ENCODE data around the gene FILIP1L.
A peak's percentile ranks its signal among the peaks of the same experiment; 100 is the strongest.

FILIP1L gene

GRCh38 chr3:100108464-100109079 lies 5.7 kb downstream of the FILIP1L start:
- Histone ChIP-seq H3K36me3 (ENCODE audit: control insufficient read depth, insufficient read depth, low read length) (no peaks in the 10 kb centered on the region), H3K27me3 (replicated peaks; ENCODE audit: control insufficient read depth, insufficient read depth, low read length) (no peaks in the 10 kb centered on the region), H3K4me3 (replicated peaks; ENCODE audit: low read depth, low read length) (no peak overlapping the region)
- TF ChIP-seq CTCF (IDR thresholded peaks at IDR 0.05; ENCODE audit: insufficient read depth, low read length, poor library complexity, severe bottlenecking): no peak
- DNase-seq (ENCODE audit: extremely low read depth, insufficient read length): no peak

GRCh38 chr3:100107221-100107814 lies 7.0 kb downstream of the FILIP1L start:
- Histone ChIP-seq H3K4me3 (replicated peaks; ENCODE audit: low read depth, low read length) (no peak overlapping the region), H3K27me3 (replicated peaks; ENCODE audit: control insufficient read depth, insufficient read depth, low read length) (no peaks in the 10 kb centered on the region), H3K36me3 (ENCODE audit: control insufficient read depth, insufficient read depth, low read length) (no peaks in the 10 kb centered on the region)
- no peak for DNase-seq (ENCODE audit: extremely low read depth, insufficient read length)
- no peak for TF ChIP-seq CTCF (IDR thresholded peaks at IDR 0.05; ENCODE audit: insufficient read depth, low read length, poor library complexity, severe bottlenecking)

- no peaks in the 10 kb centered on the region for H3K36me3 ChIP-seq (ENCODE audit: control insufficient read depth, insufficient read depth, low read length)
- no peak overlapping the region for H3K4me3 ChIP-seq (replicated peaks; ENCODE audit: low read depth, low read length)
- TF ChIP-seq CTCF (IDR thresholded peaks at IDR 0.05; ENCODE audit: insufficient read depth, low read length, poor library complexity, severe bottlenecking): no peak
- no peak for DNase-seq (ENCODE audit: extremely low read depth, insufficient read length)
- no peaks in the 10 kb centered on the region for H3K27me3 ChIP-seq (replicated peaks; ENCODE audit: control insufficient read depth, insufficient read depth, low read length)
Observed at GRCh38 chr3:100106531-100107141, 7.7 kb downstream of the FILIP1L start.

- no peak overlapping the region for H3K4me3 ChIP-seq (replicated peaks; ENCODE audit: low read depth, low read length)
- no peak for DNase-seq (ENCODE audit: extremely low read depth, insufficient read length)
Observed at GRCh38 chr3:100106094-100106493, 8.2 kb downstream of the FILIP1L start.

GRCh38 chr3:100105501-100105900 lies 8.8 kb downstream of the FILIP1L start:
- Histone ChIP-seq H3K27me3 (replicated peaks; ENCODE audit: control insufficient read depth, insufficient read depth, low read length) (no peaks in the 10 kb centered on the region), H3K4me3 (replicated peaks; ENCODE audit: low read depth, low read length) (no peak overlapping the region), H3K36me3 (ENCODE audit: control insufficient read depth, insufficient read depth, low read length) (no peaks in the 10 kb centered on the region)
- DNase-seq (ENCODE audit: extremely low read depth, insufficient read length): peak; percentile 43
- no peak for TF ChIP-seq CTCF (IDR thresholded peaks at IDR 0.05; ENCODE audit: insufficient read depth, low read length, poor library complexity, severe bottlenecking)

More at GRCh38 chr3:100106094-100106493, 8.2 kb downstream of the FILIP1L start:
- no peak for TF ChIP-seq CTCF (IDR thresholded peaks at IDR 0.05; ENCODE audit: insufficient read depth, low read length, poor library complexity, severe bottlenecking)
- Histone ChIP-seq H3K36me3 (ENCODE audit: control insufficient read depth, insufficient read depth, low read length) (no peaks in the 10 kb centered on the region), H3K27me3 (replicated peaks; ENCODE audit: control insufficient read depth, insufficient read depth, low read length) (no peaks in the 10 kb centered on the region)

All from GM06990 (cell line).